WERI-Rb-1 (cell line): ENCODE measurements around the gene MCM3AP.

ENCODE experiments used
- DNase-seq: peaks from one replicate; pipeline ENCODE4 v3.0.0-alpha.2; 2020
- H3K27ac ChIP-seq: fragments of 250-450 bp; sonication (Bioruptor Pico); 2 replicates; pipeline ENCODE4 v1.5.1; 2020; ENCODE audit warnings: mild to moderate bottlenecking, moderate library complexity
- H3K27me3 ChIP-seq: fragments of 250-450 bp; sonication (Bioruptor Pico); 2 replicates; pipeline ENCODE4 v1.5.1; 2021; ENCODE audit warnings: mild to moderate bottlenecking, low read depth, moderate library complexity; ENCODE audit not compliant: insufficient read depth, severe bottlenecking
- H3K36me3 ChIP-seq: fragments of 250-450 bp; sonication (Bioruptor Pico); 2 replicates; pipeline ENCODE4 v1.5.1; 2020; ENCODE audit warnings: mild to moderate bottlenecking, moderate library complexity
- H3K4me3 ChIP-seq: 2 replicates; pipeline ENCODE4 v1.5.1; 2011; ENCODE audit warnings: low read depth, mild to moderate bottlenecking, control low read depth, low read length
- H3K9me3 ChIP-seq: fragments of 250-450 bp; sonication (Bioruptor Pico); 2 replicates; pipeline ENCODE4 v1.5.1; 2021; ENCODE audit warnings: mild to moderate bottlenecking, moderate library complexity; ENCODE audit not compliant: severe bottlenecking
- TF ChIP-seq, protein P1 (sequence below): IDR thresholded peaks from 2 replicates; pipeline ENCODE4 v1.5.1; 2011; ENCODE audit warnings: low read depth, mild to moderate bottlenecking, control low read depth, inconsistent platforms, low read length

The MCM3AP gene

DNA sequence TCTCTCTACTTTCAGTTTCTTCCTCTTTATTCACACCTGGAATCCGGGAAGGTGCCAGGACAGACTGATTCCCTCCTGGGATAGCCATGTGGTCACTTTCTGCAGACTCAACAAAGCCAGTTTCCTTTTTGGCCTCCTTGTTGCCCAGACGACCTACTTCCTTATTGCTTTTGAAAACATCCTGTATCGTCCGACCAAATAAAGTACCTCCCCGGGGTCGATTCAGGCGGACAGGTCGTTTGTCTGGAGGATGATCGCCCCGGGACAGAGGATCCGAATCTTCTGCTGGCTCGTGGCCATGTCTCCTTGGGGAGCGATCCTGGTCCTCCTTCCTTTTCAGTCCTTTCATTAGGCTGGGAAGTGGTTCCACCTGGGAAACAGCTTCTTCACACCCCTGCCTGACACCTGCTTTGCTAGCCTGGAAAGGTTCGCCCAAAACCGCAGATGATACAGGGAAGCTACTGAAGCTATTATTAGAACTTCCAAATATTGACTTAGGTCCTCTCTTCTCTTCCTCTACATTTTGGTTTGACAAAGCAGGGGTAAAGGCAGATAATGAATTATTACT lies 1.2 kb downstream of the MCM3AP start:
- TF ChIP-seq, protein P1, sequence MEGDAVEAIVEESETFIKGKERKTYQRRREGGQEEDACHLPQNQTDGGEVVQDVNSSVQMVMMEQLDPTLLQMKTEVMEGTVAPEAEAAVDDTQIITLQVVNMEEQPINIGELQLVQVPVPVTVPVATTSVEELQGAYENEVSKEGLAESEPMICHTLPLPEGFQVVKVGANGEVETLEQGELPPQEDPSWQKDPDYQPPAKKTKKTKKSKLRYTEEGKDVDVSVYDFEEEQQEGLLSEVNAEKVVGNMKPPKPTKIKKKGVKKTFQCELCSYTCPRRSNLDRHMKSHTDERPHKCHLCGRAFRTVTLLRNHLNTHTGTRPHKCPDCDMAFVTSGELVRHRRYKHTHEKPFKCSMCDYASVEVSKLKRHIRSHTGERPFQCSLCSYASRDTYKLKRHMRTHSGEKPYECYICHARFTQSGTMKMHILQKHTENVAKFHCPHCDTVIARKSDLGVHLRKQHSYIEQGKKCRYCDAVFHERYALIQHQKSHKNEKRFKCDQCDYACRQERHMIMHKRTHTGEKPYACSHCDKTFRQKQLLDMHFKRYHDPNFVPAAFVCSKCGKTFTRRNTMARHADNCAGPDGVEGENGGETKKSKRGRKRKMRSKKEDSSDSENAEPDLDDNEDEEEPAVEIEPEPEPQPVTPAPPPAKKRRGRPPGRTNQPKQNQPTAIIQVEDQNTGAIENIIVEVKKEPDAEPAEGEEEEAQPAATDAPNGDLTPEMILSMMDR: no peak
- peaks cover 2% of the 10 kb centered on the region for H3K9me3 ChIP-seq
- no peak overlapping the region for H3K27ac ChIP-seq
- H3K27me3 ChIP-seq: no peaks in the 10 kb centered on the region
- peaks cover 68% of the 10 kb centered on the region for H3K36me3 ChIP-seq
- no peak for DNase-seq
- H3K4me3 ChIP-seq: no peak overlapping the region

DNA sequence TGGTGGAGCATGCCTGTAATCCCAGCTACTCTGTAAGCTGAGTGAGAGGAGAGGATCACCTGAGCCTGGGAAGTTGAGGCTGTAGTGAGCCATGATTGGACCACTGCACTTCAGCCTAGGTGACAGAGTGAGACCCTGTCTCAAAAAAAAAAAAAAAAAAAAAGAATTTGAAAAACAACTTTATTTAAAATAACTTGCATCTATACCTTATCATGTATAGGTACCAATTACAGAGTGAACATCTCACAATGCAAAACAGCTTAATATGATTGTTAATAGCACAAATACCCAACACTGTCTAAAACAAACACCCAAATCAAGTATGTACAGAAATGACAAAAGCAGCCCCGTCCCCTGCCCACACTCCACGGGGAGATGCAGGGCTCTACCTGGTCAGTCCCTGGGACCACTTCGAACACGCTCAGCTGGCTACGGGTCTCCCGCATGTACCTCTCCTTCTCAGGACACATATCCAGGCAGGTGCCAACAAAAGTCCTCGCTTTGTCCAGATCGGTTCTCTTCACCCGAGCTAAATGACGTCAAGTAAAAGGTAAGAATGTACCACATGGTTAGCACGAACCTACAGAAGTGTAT lies 10.5 kb downstream of the MCM3AP start:
- H3K36me3 ChIP-seq: peaks cover 98% of the 10 kb centered on the region
- TF ChIP-seq, protein P1: no peak
- no peaks in the 10 kb centered on the region for H3K27me3 ChIP-seq

DNA sequence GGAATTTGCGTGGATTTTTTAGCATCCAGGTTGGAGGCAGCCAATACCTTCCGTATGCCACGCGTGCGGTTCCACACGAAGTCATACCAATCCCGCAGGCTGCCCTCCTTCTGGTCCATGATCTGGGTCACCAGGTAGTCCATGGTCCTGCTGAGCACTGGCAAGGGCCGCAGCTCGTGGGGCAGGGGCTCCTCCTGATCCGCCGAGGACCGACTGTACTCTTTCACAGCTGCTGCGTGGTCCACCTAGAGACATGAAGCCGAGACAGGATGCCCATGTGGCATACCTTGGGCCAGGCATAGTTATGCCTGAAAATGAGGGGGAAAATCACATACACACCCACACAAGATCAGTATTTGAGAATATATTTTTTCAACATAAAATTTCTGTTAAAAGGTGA lies 12.1 kb downstream of the MCM3AP start:
- Histone ChIP-seq H3K36me3 (peaks cover 98% of the 10 kb centered on the region), H3K4me3 (no peak overlapping the region), H3K27ac (no peak overlapping the region), H3K9me3 (no peaks in the 10 kb centered on the region), H3K27me3 (no peaks in the 10 kb centered on the region)
- TF ChIP-seq, protein P1: no peak
- DNase-seq: no peak

More for the DNA sequence above, 10.5 kb downstream of the MCM3AP start:
- Histone ChIP-seq H3K27ac (no peak overlapping the region), H3K4me3 (no peak overlapping the region), H3K9me3 (no peaks in the 10 kb centered on the region)
- no peak for DNase-seq

DNA sequence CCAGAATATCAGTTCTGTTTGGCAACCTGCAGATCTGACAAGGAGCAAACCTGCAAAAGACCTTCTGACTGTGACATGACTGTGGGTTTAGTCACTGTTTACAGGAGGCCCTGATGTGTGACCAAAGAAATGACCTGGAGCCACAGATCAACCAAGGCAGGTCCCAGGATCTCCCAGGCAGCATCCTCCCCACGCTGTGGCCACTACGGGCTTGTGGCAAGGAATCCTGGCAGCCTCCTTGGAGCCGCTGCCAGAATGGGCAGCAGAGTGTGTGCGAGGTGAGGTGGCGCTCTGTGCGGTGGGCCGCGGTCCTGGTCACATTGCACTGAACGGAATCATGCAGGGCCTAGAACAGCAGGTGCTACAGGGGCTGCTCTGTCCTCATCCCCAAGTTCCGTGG lies 15.9 kb downstream of the MCM3AP start:
- Histone ChIP-seq H3K4me3 (no peak overlapping the region), H3K36me3 (peaks cover 100% of the 10 kb centered on the region), H3K27me3 (no peaks in the 10 kb centered on the region), H3K9me3 (no peaks in the 10 kb centered on the region), H3K27ac (no peak overlapping the region)
- TF ChIP-seq, protein P1: no peak
- no peak for DNase-seq

DNA sequence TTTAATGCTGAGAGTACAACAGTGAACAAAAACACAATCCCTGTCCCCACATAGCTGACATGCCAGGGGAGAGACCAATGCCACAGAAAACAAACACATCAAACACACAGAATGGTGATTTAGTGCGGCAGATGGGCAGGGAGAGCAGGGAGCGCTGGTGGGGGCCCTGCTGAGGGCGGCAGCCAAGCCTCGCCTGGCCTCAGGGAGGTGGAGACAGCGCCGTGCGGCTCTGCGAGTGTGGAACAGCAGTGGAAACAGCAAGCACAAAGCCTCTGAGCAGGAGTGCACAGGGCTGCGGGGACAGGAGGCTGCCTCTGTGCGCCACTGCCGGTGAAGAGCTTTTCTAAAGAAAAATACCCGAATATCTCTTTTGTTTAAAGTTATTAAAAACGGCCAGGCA lies 17.0 kb downstream of the MCM3AP start:
- Histone ChIP-seq H3K36me3 (peaks cover 99% of the 10 kb centered on the region), H3K9me3 (no peaks in the 10 kb centered on the region), H3K27me3 (no peaks in the 10 kb centered on the region), H3K4me3 (no peak overlapping the region), H3K27ac (no peak overlapping the region)
- TF ChIP-seq, protein P1: no peak
- no peak for DNase-seq

DNA sequence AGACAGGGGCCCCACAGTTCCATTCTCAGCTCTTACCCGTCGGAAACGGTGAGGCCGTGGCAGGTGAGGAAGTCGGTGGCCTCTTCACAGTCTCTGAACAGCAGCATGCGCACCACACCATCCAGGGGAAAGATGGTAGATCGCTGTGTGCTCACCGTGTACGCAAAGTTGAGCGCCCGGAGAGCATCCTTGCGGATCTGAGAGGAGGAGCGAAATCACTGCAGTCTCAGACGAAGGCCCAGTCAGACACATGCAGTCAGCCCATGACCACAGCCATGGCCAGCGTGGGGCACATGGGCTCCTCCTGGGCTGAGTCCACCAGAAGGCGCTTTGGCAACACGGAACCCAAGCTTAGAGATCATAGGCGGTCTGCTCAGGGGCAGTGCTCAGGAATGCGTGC lies 18.5 kb downstream of the MCM3AP start:
- TF ChIP-seq, protein P1: no peak
- peaks cover 94% of the 10 kb centered on the region for H3K36me3 ChIP-seq

More for the DNA sequence above, 18.5 kb downstream of the MCM3AP start:
- H3K9me3 ChIP-seq: no peaks in the 10 kb centered on the region
- no peak overlapping the region for H3K4me3 ChIP-seq
- no peak for DNase-seq
- H3K27me3 ChIP-seq: no peaks in the 10 kb centered on the region
- no peak overlapping the region for H3K27ac ChIP-seq
